MM.1S (cell line): ENCODE results near the gene COG5.

ENCODE experiments used
- DNase-seq: peaks from one replicate; pipeline ENCODE4 v3.0.0-alpha.2; 2015
- H2AFZ ChIP-seq: fragments of 300-600 bp; sonication (generic); 2 replicates; pipeline ENCODE4 v1.6.0; 2016; ENCODE audit warnings: antibody characterized with exemption, low read length
- H3F3A ChIP-seq: fragments of 300-600 bp; sonication (generic); 2 replicates; pipeline ENCODE4 v1.6.1; 2016; ENCODE audit warnings: mild to moderate bottlenecking, antibody characterized with exemption, low read length, moderate library complexity, mixed read lengths; ENCODE audit not compliant: insufficient read depth
- H3K27ac ChIP-seq: fragments of 300-600 bp; sonication (generic); 2 replicates; pipeline ENCODE4 v1.5.1; 2016; ENCODE audit warnings: mild to moderate bottlenecking, low read length
- H3K27me3 ChIP-seq: fragments of 300-600 bp; sonication (generic); replicated peaks from 2 replicates; pipeline ENCODE4 v1.6.0; 2016; ENCODE audit warnings: low read length; ENCODE audit not compliant: insufficient read depth
- H3K36me3 ChIP-seq: fragments of 300-600 bp; sonication (generic); replicated peaks from 2 replicates; pipeline ENCODE4 v1.6.1; 2016; ENCODE audit warnings: mild to moderate bottlenecking, low read length, mixed read lengths; ENCODE audit not compliant: insufficient read depth
- H3K4me1 ChIP-seq: fragments of 300-600 bp; sonication (generic); 2 replicates; pipeline ENCODE4 v1.6.1; 2016; ENCODE audit warnings: low read length, mixed read lengths
- H3K4me2 ChIP-seq: fragments of 300-600 bp; sonication (generic); 2 replicates; pipeline ENCODE4 v1.6.0; 2016; ENCODE audit warnings: low read depth, low read length
- H3K4me3 ChIP-seq: fragments of 300-600 bp; sonication (generic); 2 replicates; pipeline ENCODE4 v1.5.1; 2016; ENCODE audit warnings: low read length, mixed read lengths
- H3K79me2 ChIP-seq: fragments of 300-600 bp; sonication (generic); 2 replicates; pipeline ENCODE4 v1.6.1; 2016; ENCODE audit warnings: mixed run types, low read length, mixed read lengths
- H3K9ac ChIP-seq: fragments of 300-600 bp; sonication (generic); 2 replicates; pipeline ENCODE4 v1.6.1; 2016; ENCODE audit warnings: low read length, mixed read lengths
- H3K9me2 ChIP-seq: fragments of 300-600 bp; sonication (generic); replicated peaks from 2 replicates; pipeline ENCODE4 v1.6.1; 2016; ENCODE audit warnings: mild to moderate bottlenecking, low read length, mixed read lengths; ENCODE audit not compliant: insufficient read depth
- H3K9me3 ChIP-seq: fragments of 300-600 bp; sonication (generic); replicated peaks from 2 replicates; pipeline ENCODE4 v1.6.1; 2016; ENCODE audit warnings: mild to moderate bottlenecking, low read length, mixed read lengths; ENCODE audit not compliant: insufficient read depth
- H4K20me1 ChIP-seq: fragments of 300-600 bp; sonication (generic); 2 replicates; pipeline ENCODE4 v1.6.1; 2016; ENCODE audit warnings: mild to moderate bottlenecking, low read length, moderate library complexity, mixed read lengths; ENCODE audit not compliant: insufficient read depth
- EZH2 ChIP-seq: fragments of 300-600 bp; sonication (generic); optimal IDR thresholded peaks from 2 replicates; pipeline ENCODE3; 2017; ENCODE audit warnings: low read depth, mild to moderate bottlenecking, antibody characterized with exemption, low read length, mixed read lengths
- EZH2phosphoT487 ChIP-seq: fragments of 300-600 bp; sonication (generic); IDR thresholded peaks from 2 replicates; pipeline ENCODE4 v1.6.1; 2018; ENCODE audit warnings: antibody characterized with exemption, low read length
- TF ChIP-seq, protein P1 (sequence below): fragments of 300-600 bp; sonication (generic); IDR thresholded peaks from 2 replicates; pipeline ENCODE4 v1.5.1; 2016; ENCODE audit warnings: antibody characterized with exemption, low read length, mixed read lengths

Gene COG5

DNA sequence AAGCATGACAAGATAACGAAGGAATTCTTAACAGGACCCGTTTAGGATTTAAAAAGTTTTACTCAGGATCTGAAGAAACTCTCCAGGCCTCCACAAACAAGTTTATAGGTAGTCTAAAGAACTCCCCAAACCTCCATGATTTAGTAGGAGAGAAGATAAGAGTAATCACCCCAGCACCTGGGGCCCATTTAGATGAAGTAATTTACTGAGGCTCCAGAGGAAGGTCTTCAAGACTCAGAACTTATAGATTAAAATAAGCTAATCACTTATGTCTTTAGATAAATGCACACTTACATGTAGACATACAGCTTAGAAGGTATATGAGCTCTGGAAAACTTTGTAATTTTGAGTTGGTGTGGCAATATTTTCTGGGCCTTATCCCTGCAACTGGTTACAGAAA, 271.1 kb downstream of the COG5 start:
- H3K9me3 ChIP-seq, result no peaks in the 10 kb centered on the region
- no peak overlapping the region for H3K4me2 ChIP-seq
- H3K36me3 ChIP-seq, result no peaks in the 10 kb centered on the region
- no peak for TF ChIP-seq EZH2
- TF ChIP-seq, protein P1, sequence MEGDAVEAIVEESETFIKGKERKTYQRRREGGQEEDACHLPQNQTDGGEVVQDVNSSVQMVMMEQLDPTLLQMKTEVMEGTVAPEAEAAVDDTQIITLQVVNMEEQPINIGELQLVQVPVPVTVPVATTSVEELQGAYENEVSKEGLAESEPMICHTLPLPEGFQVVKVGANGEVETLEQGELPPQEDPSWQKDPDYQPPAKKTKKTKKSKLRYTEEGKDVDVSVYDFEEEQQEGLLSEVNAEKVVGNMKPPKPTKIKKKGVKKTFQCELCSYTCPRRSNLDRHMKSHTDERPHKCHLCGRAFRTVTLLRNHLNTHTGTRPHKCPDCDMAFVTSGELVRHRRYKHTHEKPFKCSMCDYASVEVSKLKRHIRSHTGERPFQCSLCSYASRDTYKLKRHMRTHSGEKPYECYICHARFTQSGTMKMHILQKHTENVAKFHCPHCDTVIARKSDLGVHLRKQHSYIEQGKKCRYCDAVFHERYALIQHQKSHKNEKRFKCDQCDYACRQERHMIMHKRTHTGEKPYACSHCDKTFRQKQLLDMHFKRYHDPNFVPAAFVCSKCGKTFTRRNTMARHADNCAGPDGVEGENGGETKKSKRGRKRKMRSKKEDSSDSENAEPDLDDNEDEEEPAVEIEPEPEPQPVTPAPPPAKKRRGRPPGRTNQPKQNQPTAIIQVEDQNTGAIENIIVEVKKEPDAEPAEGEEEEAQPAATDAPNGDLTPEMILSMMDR, result no peak
- TF ChIP-seq EZH2phosphoT487, result no peak
- H3K9ac ChIP-seq, result no peak overlapping the region
- no peak overlapping the region for H2AFZ ChIP-seq
- no peak overlapping the region for H3K27ac ChIP-seq
- H4K20me1 ChIP-seq, result no peaks in the 10 kb centered on the region
- H3K79me2 ChIP-seq, result no peaks in the 10 kb centered on the region
- no peaks in the 10 kb centered on the region for H3K4me1 ChIP-seq
- H3K4me3 ChIP-seq, result no peak overlapping the region
- no peaks in the 10 kb centered on the region for H3F3A ChIP-seq
- H3K9me2 ChIP-seq, result no peaks in the 10 kb centered on the region
- DNase-seq, result no peak
- H3K27me3 ChIP-seq, result no peaks in the 10 kb centered on the region

DNA sequence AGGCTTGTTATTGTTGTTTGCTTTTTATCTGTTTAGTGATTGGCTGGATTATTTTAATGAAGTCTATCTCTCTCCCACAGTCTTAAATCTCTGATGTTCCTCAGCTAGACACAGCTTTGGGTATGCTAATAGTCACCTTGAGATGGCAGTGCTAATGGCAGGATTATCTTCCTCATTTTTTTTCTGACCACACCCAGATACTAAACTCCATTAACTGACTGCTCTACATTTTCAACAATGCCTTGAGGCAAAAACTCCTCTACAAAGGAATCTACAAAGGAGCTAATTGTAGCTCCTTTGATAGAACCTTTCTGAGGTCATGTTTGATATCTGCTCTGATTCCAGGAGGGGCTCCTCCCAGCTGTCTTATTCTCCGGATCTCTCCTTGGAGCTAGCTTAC, 272.3 kb downstream of the COG5 start:
- H3K4me3 ChIP-seq, result no peak overlapping the region
- TF ChIP-seq EZH2phosphoT487 (no peak), EZH2 (no peak)
- TF ChIP-seq, protein P1, result no peak

DNA sequence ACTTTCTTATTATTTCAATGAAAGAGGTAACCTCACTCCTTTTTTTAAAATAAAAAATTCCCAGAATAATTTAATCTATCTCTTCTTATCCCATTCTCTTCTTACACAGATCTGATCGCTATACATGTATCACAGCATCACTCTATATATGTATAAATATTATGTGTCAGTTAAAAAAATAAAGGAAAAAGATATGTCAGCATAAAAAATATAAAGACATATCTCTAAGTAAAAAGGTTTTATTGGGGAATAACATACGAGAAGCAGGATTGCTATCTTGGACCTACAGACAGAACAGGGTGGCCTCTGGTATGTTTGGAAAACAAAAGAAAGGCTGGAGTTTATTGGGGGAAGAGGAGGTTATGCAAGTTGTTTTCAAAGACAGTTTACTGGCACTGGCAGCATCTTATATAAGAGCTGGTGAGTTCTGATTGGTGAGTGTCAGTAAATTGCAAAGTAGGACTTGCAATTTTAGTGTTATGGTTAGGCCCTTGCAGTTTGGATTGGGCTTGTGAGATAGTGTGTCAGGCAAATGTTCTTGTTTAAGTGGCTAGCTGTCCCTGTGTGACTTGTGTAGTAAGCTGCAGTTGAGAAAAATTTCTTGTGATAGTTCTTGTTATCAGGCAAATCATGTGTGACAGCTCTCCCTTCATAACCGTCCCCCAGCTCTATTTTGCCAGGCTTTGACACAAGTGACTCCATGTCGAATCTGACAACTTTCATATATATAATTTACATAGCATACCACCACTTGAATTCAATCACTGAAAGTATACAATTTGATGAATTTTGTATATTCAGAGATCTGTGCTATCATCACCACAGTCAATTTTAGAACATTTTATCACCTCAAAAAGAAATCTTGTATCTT, 276.7 kb downstream of the COG5 start:
- no peak overlapping the region for H3K4me2 ChIP-seq

More for the DNA sequence above, 272.3 kb downstream of the COG5 start:
- no peaks in the 10 kb centered on the region for H3K4me1 ChIP-seq
- H3F3A ChIP-seq, result no peaks in the 10 kb centered on the region
- no peak overlapping the region for H3K27ac ChIP-seq
- no peak overlapping the region for H3K9ac ChIP-seq
- no peaks in the 10 kb centered on the region for H3K36me3 ChIP-seq
- no peaks in the 10 kb centered on the region for H3K9me3 ChIP-seq
- H3K79me2 ChIP-seq, result no peaks in the 10 kb centered on the region
- no peaks in the 10 kb centered on the region for H3K9me2 ChIP-seq
- no peaks in the 10 kb centered on the region for H3K27me3 ChIP-seq
- no peaks in the 10 kb centered on the region for H4K20me1 ChIP-seq
- H3K4me2 ChIP-seq, result no peak overlapping the region
- no peak for DNase-seq
- H2AFZ ChIP-seq, result no peak overlapping the region

More for the DNA sequence above, 276.7 kb downstream of the COG5 start:
- Histone ChIP-seq H3K9me3 (no peaks in the 10 kb centered on the region), H3K9me2 (no peaks in the 10 kb centered on the region), H4K20me1 (no peaks in the 10 kb centered on the region), H3F3A (no peaks in the 10 kb centered on the region), H3K36me3 (no peaks in the 10 kb centered on the region), H2AFZ (no peak overlapping the region), H3K9ac (no peak overlapping the region), H3K4me1 (no peaks in the 10 kb centered on the region), H3K4me3 (no peak overlapping the region), H3K27me3 (no peaks in the 10 kb centered on the region), H3K79me2 (no peaks in the 10 kb centered on the region), H3K27ac (no peak overlapping the region)
- TF ChIP-seq EZH2phosphoT487 (no peak), EZH2 (no peak)
- TF ChIP-seq, protein P1, result no peak
- no peak for DNase-seq
